Endodermal cell (in vitro differentiated cells): Measurements from ENCODE around the gene COL28A1. TPM values are rescaled to one million over a fixed set of nuclear protein-coding genes. Genes with fewer than 3 reads are reported as not detected.

Experiments used
- DNase-seq: peaks from one replicate; pipeline ENCODE4 v3.0.0-alpha.2; 2017
- H3K27ac ChIP-seq: 2 replicates; pipeline ENCODE4 v1.5.1; 2013; ENCODE audit warnings: mild to moderate bottlenecking, low read depth, low read length, moderate library complexity
- H3K27me3 ChIP-seq: 2 replicates; pipeline ENCODE4 v1.6.1; 2013; ENCODE audit warnings: mild to moderate bottlenecking, low read length, moderate library complexity; ENCODE audit not compliant: insufficient read depth, control insufficient read depth, poor library complexity, severe bottlenecking
- H3K36me3 ChIP-seq: 2 replicates; pipeline ENCODE4 v1.7.0; 2013; ENCODE audit warnings: mild to moderate bottlenecking, low read length, moderate library complexity; ENCODE audit not compliant: control insufficient read depth, insufficient read depth
- H3K4me1 ChIP-seq: one replicate; pipeline ENCODE4 v1.7.0; 2013; ENCODE audit warnings: low read length; ENCODE audit not compliant: control insufficient read depth, insufficient read depth
- H3K4me3 ChIP-seq: 2 replicates; pipeline ENCODE4 v1.5.1; 2013; ENCODE audit warnings: mild to moderate bottlenecking, low read length, moderate library complexity
- H3K9ac ChIP-seq: 2 replicates; pipeline ENCODE4 v1.6.1; 2013; ENCODE audit warnings: mild to moderate bottlenecking, low read length, moderate library complexity; ENCODE audit not compliant: poor library complexity, severe bottlenecking; ENCODE audit errors: extremely low read depth
- H3K9me3 ChIP-seq: 2 replicates; pipeline ENCODE4 v1.6.1; 2013; ENCODE audit warnings: mild to moderate bottlenecking, low read length, moderate library complexity; ENCODE audit not compliant: control insufficient read depth
- H3K27ac Mint-ChIP-seq: 2 replicates; pipeline ENCODE4 v1.8.0; 2020; ENCODE audit warnings: mixed read lengths
- H3K27me3 Mint-ChIP-seq: 2 replicates; pipeline ENCODE4 v1.8.0; 2021; ENCODE audit warnings: mild to moderate bottlenecking, mixed read lengths; ENCODE audit not compliant: insufficient read depth
- H3K36me3 Mint-ChIP-seq: 2 replicates; pipeline ENCODE4 v1.8.0; 2020; ENCODE audit warnings: low read depth, mixed read lengths
- H3K4me1 Mint-ChIP-seq: 2 replicates; pipeline ENCODE4 v1.8.0; 2020; ENCODE audit warnings: mixed read lengths
- H3K4me3 Mint-ChIP-seq: 2 replicates; pipeline ENCODE4 v1.8.0; 2020; ENCODE audit warnings: mild to moderate bottlenecking, moderate library complexity, mixed read lengths
- H3K9me3 Mint-ChIP-seq: 2 replicates; pipeline ENCODE4 v1.8.0; 2020; ENCODE audit warnings: mild to moderate bottlenecking, mixed read lengths
- CTCF ChIP-seq: fragments of 200-600 bp; sonication (generic); conservative IDR thresholded peaks from 2 replicates; pipeline ENCODE4 v1.5.0; 2021; ENCODE audit warnings: antibody characterized with exemption, mild to moderate bottlenecking
- WGBS, 2 experiments: methylation state at CpG; one replicate each; pipeline versions ENCODE4 v1.1.5 to v1.1.7; 2013; ENCODE audit warnings: missing lambda C conversion rate in 2 of 2, mixed read lengths in 1 of 2; ENCODE audit not compliant: insufficient coverage in 1 of 2, insufficient read length in 1 of 2; 5-methylcytosine and 5-hydroxymethylcytosine counted together
- total RNA-seq, 2 donors: library from RNA; stranded (reverse); fragmentation: NEBNext Ultra II Directional in 1 of 2; extraction: Animal tissue kit (Norgen Biotek cat#: 25700) in 1 of 2; gene quantifications; 2 replicates in 1 of 2; 3 replicates in 1 of 2; pipeline ENCODE4 v1.2.1, GENCODE V29; 2021

Gene COL28A1
- total RNA-seq, 2 donors from 2014 or later, result 0.44 to 1.2 TPM

- WGBS, 2 experiments, result 89 to 93% methylated on average over 4 of the region's 4 CpGs
- no peaks in the 10 kb centered on the region for H3K36me3 Mint-ChIP-seq
These were observed 204.2 kb downstream of the COL28A1 start for GRCh38 chr7:7331523-7331922.

DNA sequence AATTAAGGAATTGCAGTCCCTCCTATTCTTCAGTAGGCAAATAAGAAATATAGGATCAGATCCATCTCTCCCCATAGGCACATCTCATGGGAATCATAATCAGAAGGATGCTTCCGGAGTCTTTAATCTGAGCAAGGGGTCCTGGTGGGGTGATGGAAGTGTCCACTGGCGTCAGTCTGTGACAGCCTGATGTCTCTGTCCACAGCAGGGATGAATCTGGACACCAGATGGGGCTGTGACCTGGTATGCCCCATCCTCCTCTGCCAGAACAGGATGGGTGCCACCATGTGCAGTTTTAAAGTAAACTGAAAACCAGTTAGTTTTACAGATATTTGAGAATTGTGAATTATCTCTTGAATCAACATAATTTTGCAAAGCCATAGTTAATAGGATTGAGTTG is 204.7 kb downstream of the COL28A1 start:
- H3K9me3 ChIP-seq, result no peaks in the 10 kb centered on the region
- H3K9ac ChIP-seq, result no peak overlapping the region
- H3K4me3 Mint-ChIP-seq, result no peak overlapping the region
- DNase-seq, result no peak
- peak; percentile 70 for TF ChIP-seq CTCF
- H3K27ac ChIP-seq, result no peak overlapping the region
- H3K4me1 Mint-ChIP-seq, result no peaks in the 10 kb centered on the region
- no peaks in the 10 kb centered on the region for H3K36me3 ChIP-seq
- no peaks in the 10 kb centered on the region for H3K27me3 ChIP-seq
- no peaks in the 10 kb centered on the region for H3K36me3 Mint-ChIP-seq
- H3K4me3 ChIP-seq, result no peak overlapping the region
- peaks cover 10% of the 10 kb centered on the region for H3K27me3 Mint-ChIP-seq
- no peak overlapping the region for H3K27ac Mint-ChIP-seq
- no peaks in the 10 kb centered on the region for H3K4me1 ChIP-seq
- H3K9me3 Mint-ChIP-seq, result no peaks in the 10 kb centered on the region
- 94% methylated on average over 2 of the region's 2 CpGs for WGBS, 2 experiments

More at GRCh38 chr7:7331523-7331922, 204.2 kb downstream of the COL28A1 start:
- no peak overlapping the region for H3K4me3 Mint-ChIP-seq
- Histone ChIP-seq H3K9ac (no peak overlapping the region), H3K4me3 (no peak overlapping the region), H3K36me3 (no peaks in the 10 kb centered on the region), H3K9me3 (no peaks in the 10 kb centered on the region), H3K27me3 (no peaks in the 10 kb centered on the region), H3K4me1 (no peaks in the 10 kb centered on the region), H3K27ac (no peak overlapping the region)
- no peak for TF ChIP-seq CTCF
- H3K27ac Mint-ChIP-seq, result no peak overlapping the region
- H3K4me1 Mint-ChIP-seq, result no peaks in the 10 kb centered on the region
- no peak for DNase-seq
- H3K9me3 Mint-ChIP-seq, result no peaks in the 10 kb centered on the region
- H3K27me3 Mint-ChIP-seq, result peaks cover 9% of the 10 kb centered on the region

- 60 to 85% methylated on average over 1 of the region's 1 CpG for WGBS, 2 experiments
- Mint-ChIP-seq H3K36me3 (no peaks in the 10 kb centered on the region), H3K9me3 (no peaks in the 10 kb centered on the region)
These were observed 206.3 kb downstream of the COL28A1 start for GRCh38 chr7:7329326-7329725.

More at GRCh38 chr7:7329326-7329725, 206.3 kb downstream of the COL28A1 start:
- H3K4me3 Mint-ChIP-seq, result no peak overlapping the region
- no peak overlapping the region for H3K9ac ChIP-seq
- no peak for TF ChIP-seq CTCF
- H3K4me1 Mint-ChIP-seq, result peaks cover 1% of the 10 kb centered on the region
- H3K27ac ChIP-seq, result no peak overlapping the region
- no peak overlapping the region for H3K27ac Mint-ChIP-seq
- H3K9me3 ChIP-seq, result no peaks in the 10 kb centered on the region
- H3K4me3 ChIP-seq, result no peak overlapping the region
- H3K4me1 ChIP-seq, result no peaks in the 10 kb centered on the region
- H3K27me3 ChIP-seq, result peaks cover 10% of the 10 kb centered on the region
- H3K27me3 Mint-ChIP-seq, result peaks cover 23% of the 10 kb centered on the region
- no peak for DNase-seq
- no peaks in the 10 kb centered on the region for H3K36me3 ChIP-seq
